Neuronal stem cell (in vitro differentiated cells): ENCODE data around the gene PLEKHA5.
A peak's percentile ranks its signal among the peaks of the same experiment; 100 is the strongest.

Experiments
- DNase-seq: peaks from one replicate; pipeline ENCODE4 v3.0.0-alpha.2; 2013; ENCODE audit warnings: low spot score
- H2AFZ ChIP-seq: one replicate; pipeline ENCODE4 v1.6.1; 2013; ENCODE audit warnings: mild to moderate bottlenecking, low read length, inconsistent platforms
- H2AK5ac ChIP-seq: 2 replicates; pipeline ENCODE4 v1.6.1; 2013; ENCODE audit warnings: low read depth, mild to moderate bottlenecking, inconsistent platforms, low read length, moderate library complexity, mixed read lengths
- H2BK120ac ChIP-seq: 2 replicates; pipeline ENCODE4 v1.6.1; 2013; ENCODE audit warnings: low read depth, mild to moderate bottlenecking, inconsistent platforms, low read length, moderate library complexity, mixed read lengths
- H2BK12ac ChIP-seq: one replicate; pipeline ENCODE4 v1.6.1; 2013; ENCODE audit warnings: low read length, inconsistent platforms
- H2BK15ac ChIP-seq: 2 replicates; pipeline ENCODE4 v1.6.1; 2013; ENCODE audit warnings: mild to moderate bottlenecking, low read length, inconsistent platforms, mixed read lengths
- H2BK5ac ChIP-seq: one replicate; pipeline ENCODE4 v1.6.1; 2013; ENCODE audit warnings: inconsistent platforms, mild to moderate bottlenecking, low read length, moderate library complexity
- H3K14ac ChIP-seq: one replicate; pipeline ENCODE4 v1.6.1; 2013; ENCODE audit warnings: low read length, inconsistent platforms
- H3K18ac ChIP-seq: 2 replicates; pipeline ENCODE4 v1.6.1; 2013; ENCODE audit warnings: low read length, inconsistent platforms
- H3K23ac ChIP-seq: 2 replicates; pipeline ENCODE4 v1.6.1; 2013; ENCODE audit warnings: low read depth, mild to moderate bottlenecking, mixed read lengths, low read length, inconsistent platforms; ENCODE audit not compliant: poor library complexity
- H3K27ac ChIP-seq: replicated peaks from 3 replicates; pipeline ENCODE4 v1.5.1; 2013; ENCODE audit warnings: low read length, inconsistent platforms
- H3K27me3 ChIP-seq, 3 experiments: 2 replicates each; pipeline ENCODE4 v1.6.1; 2013; ENCODE audit warnings: low read length in 3 of 3, mild to moderate bottlenecking in 2 of 3, inconsistent platforms in 1 of 3, low read depth in 1 of 3, mixed read lengths in 1 of 3, moderate library complexity in 1 of 3; ENCODE audit not compliant: control insufficient read depth in 3 of 3, insufficient read depth in 3 of 3
- H3K36me3 ChIP-seq, 2 donors: replicated peaks in 1 of 2; 2 replicates each; pipeline ENCODE4 v1.6.1; 2013; ENCODE audit warnings: low read length in 2 of 2; ENCODE audit not compliant: control insufficient read depth in 2 of 2, insufficient read depth in 2 of 2
- H3K4ac ChIP-seq: 2 replicates; pipeline ENCODE4 v1.6.1; 2013; ENCODE audit warnings: inconsistent platforms, mild to moderate bottlenecking, low read length, moderate library complexity
- H3K4me1 ChIP-seq, 2 donors: 1 replicate in 1 of 2; 2 replicates in 1 of 2; pipeline ENCODE4 v1.6.1; 2013; ENCODE audit warnings: low read length in 2 of 2, low read depth in 1 of 2; ENCODE audit not compliant: control insufficient read depth in 2 of 2, insufficient read depth in 1 of 2
- H3K4me2 ChIP-seq: one replicate; pipeline ENCODE4 v1.6.1; 2013; ENCODE audit warnings: mild to moderate bottlenecking, low read length, inconsistent platforms; ENCODE audit not compliant: insufficient read depth, poor library complexity, severe bottlenecking
- H3K4me3 ChIP-seq, 2 donors: 2 replicates each; pipeline ENCODE4 v1.5.1; 2013; ENCODE audit warnings: low read length in 2 of 2, mild to moderate bottlenecking in 2 of 2, inconsistent platforms in 1 of 2, moderate library complexity in 1 of 2
- H3K79me1 ChIP-seq: one replicate; pipeline ENCODE4 v1.6.1; 2013; ENCODE audit warnings: low read depth, mild to moderate bottlenecking, inconsistent platforms, low read length, moderate library complexity
- H3K9ac ChIP-seq: one replicate; pipeline ENCODE4 v1.6.1; 2013; ENCODE audit warnings: mild to moderate bottlenecking, low read depth, low read length, inconsistent platforms; ENCODE audit not compliant: poor library complexity
- H3K9me3 ChIP-seq, 2 donors: replicated peaks in 1 of 2; 2 replicates each; pipeline versions ENCODE3 to v1.6.1; 2013; ENCODE audit warnings: low read length in 2 of 2, mild to moderate bottlenecking in 2 of 2, inconsistent platforms in 1 of 2, low read depth in 1 of 2, mixed read lengths in 1 of 2, moderate library complexity in 1 of 2; ENCODE audit not compliant: control insufficient read depth in 2 of 2, insufficient read depth in 1 of 2
- H4K8ac ChIP-seq: one replicate; pipeline ENCODE4 v1.6.1; 2013; ENCODE audit warnings: low read depth, mild to moderate bottlenecking, inconsistent platforms, low read length, moderate library complexity
- H4K91ac ChIP-seq: one replicate; pipeline ENCODE4 v1.6.1; 2013; ENCODE audit warnings: low read length, low read depth, mild to moderate bottlenecking, inconsistent platforms; ENCODE audit not compliant: poor library complexity
- WGBS, 2 donors: extraction: QIAGEN DNeasy Blood & Tissue Kit; methylation state at CpG; one replicate each; pipeline ENCODE4 v1.1.7; 2013; ENCODE audit warnings: missing lambda C conversion rate in 2 of 2, mixed read lengths in 1 of 2; ENCODE audit not compliant: insufficient read length in 2 of 2, insufficient replicate concordance in 1 of 2; ENCODE audit errors: extremely low coverage in 2 of 2; 5-methylcytosine and 5-hydroxymethylcytosine counted together

Gene PLEKHA5

DNA sequence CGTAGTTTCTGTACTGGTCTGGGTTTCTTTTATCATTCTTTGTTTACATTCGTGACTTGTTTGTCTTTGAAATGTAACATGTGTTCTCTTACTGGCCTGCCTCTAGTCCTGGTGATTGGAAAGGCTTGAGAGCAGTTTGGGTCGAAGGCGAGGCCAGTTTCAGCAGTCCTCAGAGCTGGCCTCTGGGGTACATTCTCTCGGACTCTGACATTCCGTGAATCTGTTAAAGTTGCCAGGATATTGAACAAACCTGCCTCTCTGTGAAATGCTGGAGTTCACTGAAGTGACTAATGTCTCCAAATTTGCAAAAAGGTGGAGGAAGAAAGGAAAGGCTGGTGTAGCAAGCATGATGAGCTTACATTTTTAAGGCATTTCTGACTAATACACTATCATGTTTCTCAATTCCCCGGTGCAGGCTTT, 1.5 kb downstream of the PLEKHA5 start:
- DNase-seq = peak; percentile 15
- H3K4me2 ChIP-seq = peak overlapping the region; percentile 89
- H3K9me3 ChIP-seq = peaks cover 0 to 33% of the 10 kb centered on the region in 2 donors
- no peak overlapping the region for H2BK120ac ChIP-seq
- H3K14ac ChIP-seq = peak overlapping the region; percentile 98
- no peak overlapping the region for H4K91ac ChIP-seq
- H2BK5ac ChIP-seq = peak overlapping the region; percentile 97
- peaks cover 0 to 32% of the 10 kb centered on the region in 2 donors for H3K36me3 ChIP-seq
- H3K4me3 ChIP-seq = peak overlapping the region; percentile 91 to 93
- no peak overlapping the region for H3K23ac ChIP-seq
- peak overlapping the region; percentile 97 for H3K18ac ChIP-seq
- peak overlapping the region; percentile 90 for H3K27ac ChIP-seq
- peak overlapping the region; percentile 87 for H2AFZ ChIP-seq
- peaks cover 5% of the 10 kb centered on the region for H3K79me1 ChIP-seq
- no peaks in the 10 kb centered on the region for H3K27me3 ChIP-seq
- peaks cover 0 to 14% of the 10 kb centered on the region in 2 donors for H3K4me1 ChIP-seq
- H3K4ac ChIP-seq = no peak overlapping the region
- H3K9ac ChIP-seq = no peak overlapping the region
- no peak overlapping the region for H2BK15ac ChIP-seq
- no peak overlapping the region for H4K8ac ChIP-seq
- no peak overlapping the region for H2BK12ac ChIP-seq
- WGBS, 2 donors = no CpG with 5 or more reads among the region's 7 CpGs
- H2AK5ac ChIP-seq = no peak overlapping the region

DNA sequence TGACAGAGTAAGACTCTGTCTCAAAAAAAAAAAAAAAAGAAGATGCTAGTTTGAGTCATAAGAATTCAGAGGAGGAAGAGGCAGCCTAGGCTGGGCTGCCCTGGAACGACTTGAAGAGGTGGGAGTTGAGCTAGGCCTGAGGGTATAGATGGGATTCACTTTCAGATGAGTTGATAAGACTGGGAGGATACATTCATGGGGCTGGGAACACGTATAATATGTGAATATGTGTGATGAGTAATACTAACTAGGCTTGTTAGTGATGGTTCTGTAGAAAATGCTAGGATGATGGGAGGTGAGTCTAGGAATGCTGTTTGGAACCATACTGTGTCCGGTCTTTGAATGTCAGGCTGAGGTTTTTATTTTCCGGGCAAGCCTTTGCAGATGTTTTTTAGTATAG, 9.0 kb downstream of the PLEKHA5 start:
- Histone ChIP-seq H2BK15ac (no peak overlapping the region), H3K9me3 (peaks cover 0 to 20% of the 10 kb centered on the region in 2 donors), H2AFZ (no peak overlapping the region), H3K18ac (no peak overlapping the region), H2BK5ac (no peak overlapping the region), H3K4me3 (no peak overlapping the region), H3K9ac (no peak overlapping the region), H2AK5ac (no peak overlapping the region), H4K8ac (no peak overlapping the region), H3K4ac (no peak overlapping the region), H3K4me1 (peaks cover 13 to 26% of the 10 kb centered on the region in 2 donors), H2BK120ac (no peak overlapping the region), H3K4me2 (no peak overlapping the region), H3K27ac (no peak overlapping the region), H3K14ac (no peak overlapping the region), H2BK12ac (no peak overlapping the region), H4K91ac (no peak overlapping the region), H3K79me1 (no peaks in the 10 kb centered on the region), H3K36me3 (peaks cover 0 to 76% of the 10 kb centered on the region in 2 donors), H3K27me3 (no peaks in the 10 kb centered on the region), H3K23ac (no peak overlapping the region)
- no CpG with 5 or more reads among the region's 4 CpGs for WGBS, 2 donors
- DNase-seq = no peak

DNA sequence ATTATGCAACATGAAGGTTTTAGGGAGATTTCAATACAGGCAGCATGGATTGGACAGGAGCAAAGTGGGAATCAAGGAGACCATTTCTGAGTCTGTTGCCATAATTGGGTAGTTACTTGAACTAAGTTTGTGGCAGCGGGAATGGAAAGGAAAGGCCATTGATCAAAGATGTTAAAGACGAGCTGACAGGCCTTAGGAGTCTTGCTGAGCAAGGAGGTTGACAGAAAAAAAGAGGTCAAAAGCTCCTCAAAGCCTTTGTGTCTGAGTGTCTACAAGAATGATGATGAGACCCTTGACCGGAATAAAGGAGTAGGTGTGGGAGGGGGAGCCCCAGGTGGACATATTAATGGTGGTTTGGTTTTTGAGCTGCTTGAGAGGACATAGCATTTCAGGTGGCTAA, 9.4 kb downstream of the PLEKHA5 start:
- peak; percentile 17 for DNase-seq
- no CpG with 5 or more reads among the region's 3 CpGs for WGBS, 2 donors
- no peak overlapping the region for H3K4me2 ChIP-seq
- peaks cover 0 to 20% of the 10 kb centered on the region in 2 donors for H3K9me3 ChIP-seq
- H2BK5ac ChIP-seq = no peak overlapping the region
- H2BK12ac ChIP-seq = no peak overlapping the region
- no peak overlapping the region for H2BK120ac ChIP-seq
- H3K4me1 ChIP-seq = peaks cover 13 to 26% of the 10 kb centered on the region in 2 donors
- no peak overlapping the region for H3K14ac ChIP-seq
- H3K36me3 ChIP-seq = peaks cover 0 to 76% of the 10 kb centered on the region in 2 donors
- no peak overlapping the region for H4K8ac ChIP-seq
- H2AK5ac ChIP-seq = no peak overlapping the region
- no peak overlapping the region for H2AFZ ChIP-seq
- no peak overlapping the region for H3K18ac ChIP-seq
- H2BK15ac ChIP-seq = no peak overlapping the region
- H3K4me3 ChIP-seq = no peak overlapping the region
- no peak overlapping the region for H3K4ac ChIP-seq
- no peaks in the 10 kb centered on the region for H3K27me3 ChIP-seq
- H3K9ac ChIP-seq = no peak overlapping the region
- no peaks in the 10 kb centered on the region for H3K79me1 ChIP-seq
- H4K91ac ChIP-seq = no peak overlapping the region
- H3K27ac ChIP-seq = no peak overlapping the region
- H3K23ac ChIP-seq = no peak overlapping the region

DNA sequence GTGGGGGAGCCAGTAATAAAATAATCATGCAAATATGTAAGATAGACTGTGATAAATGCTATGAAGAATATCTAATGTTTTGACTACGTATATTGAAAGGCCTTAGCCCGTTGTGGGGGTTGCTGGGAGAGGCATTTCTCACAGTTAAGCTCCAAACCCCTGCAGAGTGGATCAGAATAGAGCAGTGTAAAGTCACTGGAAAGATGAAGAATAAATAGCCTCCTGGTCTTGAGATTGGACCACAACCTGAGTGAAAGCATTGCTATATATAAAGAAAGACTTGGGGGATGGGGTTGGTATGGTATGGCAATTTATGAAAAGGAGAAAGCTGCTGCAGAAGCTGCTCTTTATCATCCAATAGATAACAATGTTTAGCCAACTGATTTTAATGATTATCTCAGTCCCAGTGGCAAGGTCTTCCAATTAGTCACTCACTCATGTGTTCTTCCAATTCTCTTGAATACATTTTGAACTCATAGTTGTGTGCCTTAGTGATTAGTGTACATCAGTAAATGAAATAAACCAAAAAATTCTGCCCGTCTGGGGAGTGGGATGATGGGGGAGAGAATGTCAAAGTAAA, 10.2 kb downstream of the PLEKHA5 start:
- no peaks in the 10 kb centered on the region for H3K79me1 ChIP-seq
- peaks cover 0 to 16% of the 10 kb centered on the region in 2 donors for H3K9me3 ChIP-seq
- H2BK15ac ChIP-seq = no peak overlapping the region
- H2BK12ac ChIP-seq = no peak overlapping the region
- no peak overlapping the region for H3K4me3 ChIP-seq
- no peak overlapping the region for H3K27ac ChIP-seq
- H3K4ac ChIP-seq = no peak overlapping the region
- no peak overlapping the region for H3K4me2 ChIP-seq
- no peak overlapping the region for H2BK120ac ChIP-seq
- no peaks in the 10 kb centered on the region for H3K27me3 ChIP-seq
- no peak overlapping the region for H2AFZ ChIP-seq
- no peak overlapping the region for H3K9ac ChIP-seq
- H2AK5ac ChIP-seq = no peak overlapping the region
- H4K8ac ChIP-seq = no peak overlapping the region
- H4K91ac ChIP-seq = no peak overlapping the region
- no peak overlapping the region for H3K14ac ChIP-seq
- WGBS, 2 donors = no CpG with 5 or more reads among the region's 3 CpGs
- H2BK5ac ChIP-seq = no peak overlapping the region
- peaks cover 13 to 20% of the 10 kb centered on the region in 2 donors for H3K4me1 ChIP-seq
- H3K36me3 ChIP-seq = peaks cover 4 to 76% of the 10 kb centered on the region in 2 donors
- no peak overlapping the region for H3K18ac ChIP-seq
- H3K23ac ChIP-seq = no peak overlapping the region
- no peak for DNase-seq
